B cell (primary cell): ENCODE results near the gene PDC. TPM values are rescaled to one million over a fixed set of nuclear protein-coding genes. Genes with fewer than 3 reads are reported as not detected.

Source experiments
- ATAC-seq: fragments of 200-7000 bp; cut with Tn5 transposase; one replicate; pipeline ENCODE4 v1.10.0; 2021; ENCODE audit warnings: low read depth, mild to moderate bottlenecking, moderate number of reproducible peaks, moderate library complexity
- CTCF ChIA-PET: fragments of 350-600 bp; sonication (Branson Sonifier 250); formaldehyde crosslinking; loops from one replicate; lab custom pipeline; 2021; ENCODE audit warnings: antibody characterized with exemption, inconsistent platforms; lab: Charles Lee
- POLR2A ChIA-PET: fragments of 350-600 bp; sonication (Branson Sonifier 250); formaldehyde crosslinking; loops from one replicate; lab custom pipeline; 2021; ENCODE audit warnings: antibody characterized with exemption; lab: Charles Lee
- DNase-seq: peaks from one replicate; pipeline ENCODE4 v3.0.0; 2013
- H2AFZ ChIP-seq: 2 replicates; pipeline ENCODE4 v1.6.1; 2012; ENCODE audit warnings: mild to moderate bottlenecking, low read depth, low read length; ENCODE audit not compliant: insufficient read depth, poor library complexity, severe bottlenecking
- H3K27ac ChIP-seq, 2 donors: 1 replicate in 1 of 2; 2 replicates in 1 of 2; pipeline ENCODE4 v1.5.1; 2012 to 2013; ENCODE audit warnings: low read length in 2 of 2, mild to moderate bottlenecking in 2 of 2, moderate library complexity in 1 of 2
- H3K27me3 ChIP-seq, 4 experiments: fragments of 200-600 bp in 1 of 4; sonication (generic) in 1 of 4; replicated peaks in 1 of 4; 1 replicate in 2 of 4; 2 replicates in 2 of 4; pipeline versions ENCODE4 v1.6.1 to v1.7.0; 2013 to 2016; ENCODE audit warnings: low read length in 3 of 4, mild to moderate bottlenecking in 2 of 4, mixed read lengths in 1 of 4, moderate library complexity in 1 of 4; ENCODE audit not compliant: insufficient read depth in 4 of 4, control insufficient read depth in 3 of 4; ENCODE audit errors: control extremely low read depth in 1 of 4
- H3K36me3 ChIP-seq, 2 experiments: replicated peaks in 1 of 2; 1 replicate in 1 of 2; 2 replicates in 1 of 2; pipeline versions ENCODE4 v1.6.1 to v1.7.1; 2013; ENCODE audit warnings: low read length in 1 of 2; ENCODE audit not compliant: insufficient read depth in 2 of 2, control insufficient read depth in 1 of 2; ENCODE audit errors: control extremely low read depth in 1 of 2, extremely low read depth in 1 of 2
- H3K4me1 ChIP-seq, 2 donors: fragments of 200-600 bp in 1 of 2; sonication (generic) in 1 of 2; 1 replicate in 1 of 2; 2 replicates in 1 of 2; pipeline versions ENCODE4 v1.5.1 to v1.6.1; 2013 to 2017; ENCODE audit warnings: low read length in 2 of 2; ENCODE audit not compliant: control insufficient read depth in 2 of 2, insufficient read depth in 2 of 2
- H3K4me2 ChIP-seq: replicated peaks from 2 replicates; pipeline ENCODE3; 2012; ENCODE audit warnings: mild to moderate bottlenecking, low read depth, low read length; ENCODE audit not compliant: poor library complexity, severe bottlenecking
- H3K4me3 ChIP-seq, 5 experiments: fragments of 200-600 bp in 1 of 5; sonication (generic) in 1 of 5; 1 replicate in 3 of 5; 2 replicates in 2 of 5; pipeline versions ENCODE4 v1.5.1 to v1.7.0; 2011 to 2016; ENCODE audit warnings: low read length in 4 of 5, mild to moderate bottlenecking in 4 of 5, low read depth in 2 of 5, control low read depth in 1 of 5, moderate library complexity in 1 of 5; ENCODE audit not compliant: insufficient read depth in 1 of 5; ENCODE audit errors: control extremely low read depth in 1 of 5, extremely low read depth in 1 of 5
- H3K79me2 ChIP-seq: fragments of 200-600 bp; sonication (generic); one replicate; pipeline ENCODE4 v1.6.0; 2016; ENCODE audit warnings: low read length; ENCODE audit not compliant: control insufficient read depth, insufficient read depth
- H3K9ac ChIP-seq: fragments of 200-600 bp; sonication (generic); 2 replicates; pipeline ENCODE4 v1.6.1; 2017; ENCODE audit warnings: mild to moderate bottlenecking, low read length, moderate library complexity
- H3K9me3 ChIP-seq, 3 donors: one replicate each; pipeline versions ENCODE4 v1.6.1 to v1.7.1; 2013; ENCODE audit warnings: low read length in 2 of 3; ENCODE audit not compliant: control insufficient read depth in 2 of 3, insufficient read depth in 1 of 3; ENCODE audit errors: control extremely low read depth in 1 of 3
- H4K20me1 ChIP-seq: 2 replicates; pipeline ENCODE4 v1.6.0; 2012; ENCODE audit warnings: mild to moderate bottlenecking, low read length; ENCODE audit not compliant: insufficient read depth, control insufficient read depth, poor library complexity, severe bottlenecking
- H3K27ac Mint-ChIP-seq: one replicate; pipeline ENCODE4 v1.8.0; 2021; ENCODE audit warnings: mixed read lengths
- H3K27me3 Mint-ChIP-seq: one replicate; pipeline ENCODE4 v1.8.0; 2021; ENCODE audit warnings: mixed read lengths
- H3K4me1 Mint-ChIP-seq: one replicate; pipeline ENCODE4 v1.8.0; 2021; ENCODE audit warnings: mixed read lengths
- H3K4me3 Mint-ChIP-seq: one replicate; pipeline ENCODE4 v1.8.0; 2021; ENCODE audit warnings: mixed read lengths
- H3K9me3 Mint-ChIP-seq: one replicate; pipeline ENCODE4 v1.8.0; 2022; ENCODE audit warnings: mixed read lengths; ENCODE audit not compliant: insufficient read depth
- CTCF ChIP-seq: fragments of 200-600 bp; IDR thresholded peaks from one replicate; pipeline ENCODE4 v1.8.0; 2022; ENCODE audit warnings: antibody characterized with exemption, mild to moderate bottlenecking
- EZH2 ChIP-seq: IDR thresholded peaks from 2 replicates; pipeline ENCODE4 v1.6.1; 2012; ENCODE audit warnings: borderline replicate concordance, low read depth, mild to moderate bottlenecking, moderate library complexity, low read length; ENCODE audit not compliant: insufficient read depth, poor library complexity, severe bottlenecking
- WGBS: methylation state at CpG from one replicate; pipeline ENCODE4 v1.1.5; 2013; ENCODE audit warnings: missing lambda C conversion rate; ENCODE audit not compliant: insufficient coverage; 5-methylcytosine and 5-hydroxymethylcytosine counted together
- intact Hi-C: fragments of 100-400 bp; cut with micrococcal nuclease; formaldehyde crosslinking; loops from one replicate; pipeline ENCODE4 v1.10.0; 2022
- polyA plus RNA-seq: library from polyadenylated mRNA; depleted of rRNA; stranded (reverse); fragments of >200 nt; gene quantifications from 2 replicates; pipeline ENCODE4 v1.2.3, GENCODE V29; 2012
- total RNA-seq, 2 donors: library from RNA; stranded (reverse); fragments of 120-200 nt in 1 of 2; gene quantifications; 1 replicate in 1 of 2; 2 replicates in 1 of 2; pipeline versions ENCODE4 v1.2.3 to v1.2.4, GENCODE V29; 2013 to 2022

Gene PDC
- total and polyA plus RNA-seq, 2 donors (not counting 1 experiment from before 2014, with no cell fraction given) = not detected

- Mint-ChIP-seq H3K27me3 (no peaks in the 10 kb centered on the region), H3K9me3 (no peaks in the 10 kb centered on the region), H3K4me1 (no peaks in the 10 kb centered on the region), H3K27ac (no peak overlapping the region), H3K4me3 (no peak overlapping the region)
- H3K36me3 ChIP-seq = no peaks in the 10 kb centered on the region
- no peak overlapping the region for H3K9ac ChIP-seq
- no peak overlapping the region for H3K4me3 ChIP-seq
- H3K27ac ChIP-seq = no peak overlapping the region
- H3K4me1 ChIP-seq = no peaks in the 10 kb centered on the region
- no peaks in the 10 kb centered on the region for H3K27me3 ChIP-seq
- ChIA-PET POLR2A (no interaction called here), CTCF (no interaction called here)
- ATAC-seq (no peak), DNase-seq (no peak)
- no CpG with 5 or more reads among the region's 7 CpGs for WGBS
- no peaks in the 10 kb centered on the region for H3K79me2 ChIP-seq
- H3K4me2 ChIP-seq = no peak overlapping the region
- H3K9me3 ChIP-seq = no peaks in the 10 kb centered on the region
- no peak for TF ChIP-seq CTCF
- TF ChIP-seq EZH2 = no peak
- intact Hi-C loops = no loop called here
- no peak overlapping the region for H2AFZ ChIP-seq
- no peaks in the 10 kb centered on the region for H4K20me1 ChIP-seq
These were observed 31.8 kb upstream of the PDC start for GRCh38 chr1:186492531-186493291.

DNA sequence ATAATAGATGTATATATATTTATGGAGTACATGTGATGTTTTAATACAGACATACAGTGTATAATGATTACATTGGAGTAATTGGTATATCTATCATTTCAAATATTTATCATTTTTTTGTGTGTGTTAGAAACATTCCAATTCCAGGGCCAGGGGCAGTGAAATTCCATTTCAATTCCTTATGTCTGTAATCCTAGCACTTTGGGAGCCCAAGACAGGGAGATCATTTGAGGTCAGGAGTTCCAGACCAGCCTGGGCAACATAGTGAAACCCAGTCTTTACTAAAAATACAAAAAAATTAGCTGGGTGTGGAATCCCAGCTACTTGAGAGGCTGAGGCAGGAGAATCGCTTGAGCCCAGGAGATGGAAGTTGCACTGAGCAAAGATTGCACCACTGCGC, 30.4 kb upstream of the PDC start:
- POLR2A ChIA-PET = no interaction called here
- H3K27me3 Mint-ChIP-seq = no peaks in the 10 kb centered on the region

More for the DNA sequence above, 30.4 kb upstream of the PDC start:
- no peak for DNase-seq
- H4K20me1 ChIP-seq = no peaks in the 10 kb centered on the region
- no peaks in the 10 kb centered on the region for H3K79me2 ChIP-seq
- Mint-ChIP-seq H3K27ac (no peak overlapping the region), H3K9me3 (no peaks in the 10 kb centered on the region), H3K4me1 (no peaks in the 10 kb centered on the region), H3K4me3 (no peak overlapping the region)
- H3K27me3 ChIP-seq = no peaks in the 10 kb centered on the region
- no peak for ATAC-seq
- WGBS = no CpG with 5 or more reads among the region's 2 CpGs
- no peak overlapping the region for H3K4me2 ChIP-seq
- no peaks in the 10 kb centered on the region for H3K9me3 ChIP-seq
- TF ChIP-seq EZH2 (no peak), CTCF (no peak)
- H3K36me3 ChIP-seq = no peaks in the 10 kb centered on the region
- no peak overlapping the region for H3K4me3 ChIP-seq
- no peak overlapping the region for H2AFZ ChIP-seq
- no peak overlapping the region for H3K9ac ChIP-seq
- CTCF ChIA-PET = no interaction called here
- H3K4me1 ChIP-seq = no peaks in the 10 kb centered on the region
- no peak overlapping the region for H3K27ac ChIP-seq
- intact Hi-C loops = no loop called here
